Neural cell (in vitro differentiated cells): ENCODE measurements around the gene WFS1. TPM values are rescaled to one million over a fixed set of nuclear protein-coding genes. Genes with fewer than 3 reads are reported as not detected.

Experiments used
- H2AFZ ChIP-seq: fragments of 200-600, 300-800 bp; sonication (generic), shearing (Covaris generic); 2 replicates; pipeline ENCODE4 v1.6.0; 2014; ENCODE audit warnings: low read depth, mild to moderate bottlenecking, antibody characterized with exemption, low read length, moderate library complexity
- H3F3A ChIP-seq: fragments of 200-600 bp; shearing (Covaris generic); 2 replicates; pipeline ENCODE4 v1.6.1; 2016; ENCODE audit warnings: mild to moderate bottlenecking, moderate library complexity, mixed read lengths, antibody characterized with exemption, low read length; ENCODE audit not compliant: insufficient read depth, poor library complexity, severe bottlenecking
- H3K27ac ChIP-seq: fragments of 200-600, 300-800 bp; sonication (generic), shearing (Covaris generic); 2 replicates; pipeline ENCODE4 v1.5.1; 2014; ENCODE audit warnings: mild to moderate bottlenecking, low read length, moderate library complexity
- H3K27me3 ChIP-seq: fragments of 300-800, 200-600 bp; sonication (generic), shearing (Covaris generic); 2 replicates; pipeline ENCODE4 v1.6.0; 2014; ENCODE audit warnings: mild to moderate bottlenecking, low read depth, low read length, moderate library complexity; ENCODE audit not compliant: insufficient read depth
- H3K36me3 ChIP-seq: fragments of 300-800, 200-600 bp; sonication (generic), shearing (Covaris generic); 2 replicates; pipeline ENCODE4 v1.5.1; 2014; ENCODE audit warnings: mild to moderate bottlenecking, antibody characterized with exemption, low read length, moderate library complexity; ENCODE audit not compliant: insufficient read depth
- H3K4me2 ChIP-seq: fragments of 300-800, 200-600 bp; sonication (generic), shearing (Covaris generic); 2 replicates; pipeline ENCODE4 v1.6.0; 2014; ENCODE audit warnings: mild to moderate bottlenecking, low read length
- H3K4me3 ChIP-seq: fragments of 300-800, 200-600 bp; sonication (generic), shearing (Covaris generic); 2 replicates; pipeline ENCODE4 v1.5.1; 2014; ENCODE audit warnings: mild to moderate bottlenecking, low read length, moderate library complexity
- H3K79me2 ChIP-seq: fragments of 200-600 bp; shearing (Covaris generic); replicated peaks from 2 replicates; pipeline ENCODE4 v1.6.0; 2014; ENCODE audit warnings: mild to moderate bottlenecking, low read length, moderate library complexity; ENCODE audit not compliant: insufficient read depth
- H3K9ac ChIP-seq: fragments of 300-800, 200-600 bp; sonication (generic), shearing (Covaris generic); 2 replicates; pipeline ENCODE4 v1.6.1; 2016; ENCODE audit warnings: mild to moderate bottlenecking, low read length, mixed read lengths
- H3K9me2 ChIP-seq: fragments of 200-600 bp; shearing (Covaris generic); 2 replicates; pipeline ENCODE4 v1.6.1; 2016; ENCODE audit warnings: mild to moderate bottlenecking, low read length, mixed read lengths; ENCODE audit not compliant: insufficient read depth
- H3K9me3 ChIP-seq: fragments of 200-600, 300-800 bp; sonication (generic), shearing (Covaris generic); 2 replicates; pipeline ENCODE4 v1.6.1; 2016; ENCODE audit warnings: mild to moderate bottlenecking, mixed run types, low read length, moderate library complexity, mixed read lengths
- H4K20me1 ChIP-seq: fragments of 200-600 bp; shearing (Covaris generic); 2 replicates; pipeline ENCODE4 v1.6.1; 2016; ENCODE audit warnings: mild to moderate bottlenecking, mixed run types; ENCODE audit not compliant: insufficient read depth
- EP300 ChIP-seq: fragments of 450-650 bp; conservative IDR thresholded peaks from 2 replicates; pipeline ENCODE4 v1.6.1; 2014; ENCODE audit warnings: antibody characterized with exemption, mild to moderate bottlenecking, moderate library complexity; ENCODE audit not compliant: poor library complexity, severe bottlenecking
- EZH2 ChIP-seq: fragments of 200-600, 300-800 bp; shearing (Covaris generic), sonication (generic); IDR thresholded peaks from 2 replicates; pipeline ENCODE4 v1.6.1; 2014; ENCODE audit warnings: antibody characterized with exemption, low read length, borderline replicate concordance, mild to moderate bottlenecking; ENCODE audit not compliant: insufficient read depth, poor library complexity, severe bottlenecking
- MXI1 ChIP-seq: fragments of 450-650 bp; conservative IDR thresholded peaks from 2 replicates; pipeline ENCODE4 v1.6.1; 2014; ENCODE audit warnings: antibody characterized with exemption, mild to moderate bottlenecking; ENCODE audit not compliant: poor library complexity, severe bottlenecking
- POLR2AphosphoS5 ChIP-seq: IDR thresholded peaks from 2 replicates; pipeline ENCODE4 v1.6.1; 2012
- RAD21 ChIP-seq: fragments of 450-650 bp; conservative IDR thresholded peaks from 2 replicates; pipeline ENCODE4 v1.6.1; 2014; ENCODE audit warnings: antibody characterized with exemption, mild to moderate bottlenecking, moderate library complexity
- SMC3 ChIP-seq: fragments of 450-650 bp; conservative IDR thresholded peaks from 2 replicates; pipeline ENCODE4 v1.6.1; 2014; ENCODE audit warnings: antibody characterized with exemption, mild to moderate bottlenecking, moderate library complexity; ENCODE audit not compliant: poor library complexity
- TAF1 ChIP-seq: IDR thresholded peaks from 2 replicates; pipeline ENCODE4 v1.6.1; 2012; ENCODE audit warnings: low read depth
- polyA plus RNA-seq: library from polyadenylated mRNA; depleted of rRNA; stranded (reverse); fragments of >200 nt; gene quantifications from 2 replicates; pipeline ENCODE4 v1.2.3, GENCODE V29; 2014
- TF ChIP-seq, protein P1 (sequence below): fragments of 450-650 bp; IDR thresholded peaks from 2 replicates; pipeline ENCODE4 v1.5.1; 2014; ENCODE audit warnings: antibody characterized with exemption, mild to moderate bottlenecking, moderate library complexity; ENCODE audit not compliant: poor library complexity, severe bottlenecking
- TF ChIP-seq, protein P2 (sequence below): IDR thresholded peaks from 2 replicates; pipeline ENCODE4 v1.6.1; 2012; ENCODE audit warnings: borderline replicate concordance

WFS1 gene
- polyA plus RNA-seq, 1 donor from 2014 or later, result 4.5 TPM

- Histone ChIP-seq H3K9ac (no peak overlapping the region), H3K27ac (no peak overlapping the region), H4K20me1 (no peaks in the 10 kb centered on the region), H3K36me3 (no peaks in the 10 kb centered on the region), H3K4me3 (no peak overlapping the region), H3K9me3 (peaks cover 11% of the 10 kb centered on the region), H3F3A (peaks cover 4% of the 10 kb centered on the region), H3K27me3 (no peaks in the 10 kb centered on the region), H2AFZ (no peak overlapping the region), H3K4me2 (no peak overlapping the region), H3K79me2 (no peaks in the 10 kb centered on the region), H3K9me2 (no peaks in the 10 kb centered on the region)
- TF ChIP-seq RAD21 (no peak), EZH2 (no peak), SMC3 (no peak), TAF1 (no peak), POLR2AphosphoS5 (no peak), EP300 (no peak), MXI1 (no peak)
- TF ChIP-seq, protein P1, sequence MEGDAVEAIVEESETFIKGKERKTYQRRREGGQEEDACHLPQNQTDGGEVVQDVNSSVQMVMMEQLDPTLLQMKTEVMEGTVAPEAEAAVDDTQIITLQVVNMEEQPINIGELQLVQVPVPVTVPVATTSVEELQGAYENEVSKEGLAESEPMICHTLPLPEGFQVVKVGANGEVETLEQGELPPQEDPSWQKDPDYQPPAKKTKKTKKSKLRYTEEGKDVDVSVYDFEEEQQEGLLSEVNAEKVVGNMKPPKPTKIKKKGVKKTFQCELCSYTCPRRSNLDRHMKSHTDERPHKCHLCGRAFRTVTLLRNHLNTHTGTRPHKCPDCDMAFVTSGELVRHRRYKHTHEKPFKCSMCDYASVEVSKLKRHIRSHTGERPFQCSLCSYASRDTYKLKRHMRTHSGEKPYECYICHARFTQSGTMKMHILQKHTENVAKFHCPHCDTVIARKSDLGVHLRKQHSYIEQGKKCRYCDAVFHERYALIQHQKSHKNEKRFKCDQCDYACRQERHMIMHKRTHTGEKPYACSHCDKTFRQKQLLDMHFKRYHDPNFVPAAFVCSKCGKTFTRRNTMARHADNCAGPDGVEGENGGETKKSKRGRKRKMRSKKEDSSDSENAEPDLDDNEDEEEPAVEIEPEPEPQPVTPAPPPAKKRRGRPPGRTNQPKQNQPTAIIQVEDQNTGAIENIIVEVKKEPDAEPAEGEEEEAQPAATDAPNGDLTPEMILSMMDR, result no peak
- TF ChIP-seq, protein P2, sequence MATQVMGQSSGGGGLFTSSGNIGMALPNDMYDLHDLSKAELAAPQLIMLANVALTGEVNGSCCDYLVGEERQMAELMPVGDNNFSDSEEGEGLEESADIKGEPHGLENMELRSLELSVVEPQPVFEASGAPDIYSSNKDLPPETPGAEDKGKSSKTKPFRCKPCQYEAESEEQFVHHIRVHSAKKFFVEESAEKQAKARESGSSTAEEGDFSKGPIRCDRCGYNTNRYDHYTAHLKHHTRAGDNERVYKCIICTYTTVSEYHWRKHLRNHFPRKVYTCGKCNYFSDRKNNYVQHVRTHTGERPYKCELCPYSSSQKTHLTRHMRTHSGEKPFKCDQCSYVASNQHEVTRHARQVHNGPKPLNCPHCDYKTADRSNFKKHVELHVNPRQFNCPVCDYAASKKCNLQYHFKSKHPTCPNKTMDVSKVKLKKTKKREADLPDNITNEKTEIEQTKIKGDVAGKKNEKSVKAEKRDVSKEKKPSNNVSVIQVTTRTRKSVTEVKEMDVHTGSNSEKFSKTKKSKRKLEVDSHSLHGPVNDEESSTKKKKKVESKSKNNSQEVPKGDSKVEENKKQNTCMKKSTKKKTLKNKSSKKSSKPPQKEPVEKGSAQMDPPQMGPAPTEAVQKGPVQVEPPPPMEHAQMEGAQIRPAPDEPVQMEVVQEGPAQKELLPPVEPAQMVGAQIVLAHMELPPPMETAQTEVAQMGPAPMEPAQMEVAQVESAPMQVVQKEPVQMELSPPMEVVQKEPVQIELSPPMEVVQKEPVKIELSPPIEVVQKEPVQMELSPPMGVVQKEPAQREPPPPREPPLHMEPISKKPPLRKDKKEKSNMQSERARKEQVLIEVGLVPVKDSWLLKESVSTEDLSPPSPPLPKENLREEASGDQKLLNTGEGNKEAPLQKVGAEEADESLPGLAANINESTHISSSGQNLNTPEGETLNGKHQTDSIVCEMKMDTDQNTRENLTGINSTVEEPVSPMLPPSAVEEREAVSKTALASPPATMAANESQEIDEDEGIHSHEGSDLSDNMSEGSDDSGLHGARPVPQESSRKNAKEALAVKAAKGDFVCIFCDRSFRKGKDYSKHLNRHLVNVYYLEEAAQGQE, result no peak
Measured at GRCh38 chr4:6347511-6348045, 77.9 kb downstream of the WFS1 start.

GRCh38 chr4:6348408-6348807 is 78.8 kb downstream of the WFS1 start:
- Histone ChIP-seq H3K9ac (no peak overlapping the region), H3F3A (no peaks in the 10 kb centered on the region), H3K4me2 (no peak overlapping the region), H3K27me3 (no peaks in the 10 kb centered on the region), H3K36me3 (no peaks in the 10 kb centered on the region), H3K9me2 (no peaks in the 10 kb centered on the region), H3K4me3 (no peak overlapping the region), H2AFZ (no peak overlapping the region), H4K20me1 (no peaks in the 10 kb centered on the region), H3K27ac (no peak overlapping the region), H3K79me2 (no peaks in the 10 kb centered on the region), H3K9me3 (peaks cover 11% of the 10 kb centered on the region)
- no peak for TF ChIP-seq POLR2AphosphoS5
